Activated naive CD4-positive, alpha-beta T cell treated with Interleukin-2 at 50 U/mL for 16 hours (primary cell): ENCODE measurements around the gene INSIG2.
"Not testable (repeated sequence)": the region's sequence is repeated elsewhere in the genome, so short reads cannot be mapped to it uniquely, and the experiment has no call there.

Experiments used
- DNase-seq: peaks from one replicate; pipeline ENCODE4 v3.0.0-alpha.2; 2020

The INSIG2 gene

DNA sequence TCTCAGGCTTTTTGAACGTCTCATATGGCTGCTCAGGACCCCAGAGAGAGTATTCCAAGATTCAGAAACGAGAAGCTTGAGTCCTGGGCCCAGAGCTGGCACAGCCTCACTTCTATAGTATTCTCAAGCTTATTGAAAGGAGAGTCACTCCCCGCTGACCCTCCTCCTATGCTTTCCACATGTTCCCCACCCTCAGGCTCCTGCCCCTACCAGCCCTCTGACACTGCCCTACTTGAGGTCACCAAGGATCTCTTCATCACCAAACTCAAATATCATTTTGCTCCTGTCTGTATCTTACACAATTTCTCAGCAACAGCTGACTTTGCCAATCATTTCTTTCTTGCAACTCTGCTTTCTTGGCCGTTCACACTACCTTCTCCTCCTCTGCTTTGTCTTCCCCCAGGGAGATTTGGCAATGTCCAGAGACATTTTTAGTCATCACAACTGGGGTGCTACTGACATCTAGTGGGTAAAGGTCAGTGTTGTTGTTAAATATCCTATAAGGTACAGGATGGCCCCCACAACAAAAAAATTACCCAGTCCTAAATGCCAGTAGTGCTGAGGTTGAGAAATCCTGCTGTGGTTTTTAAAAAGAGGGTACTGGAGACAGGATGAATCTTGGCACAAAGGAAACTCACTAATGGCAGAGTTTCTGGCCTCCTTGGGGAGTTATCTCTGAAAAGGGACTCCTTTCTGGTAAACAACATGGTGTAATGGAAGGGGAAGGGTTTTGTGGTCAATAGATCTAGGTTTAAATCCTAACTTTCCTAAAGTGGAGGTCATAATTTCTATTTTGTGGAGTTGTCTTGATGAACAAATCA lies 26.9 kb upstream of the INSIG2 start:
- no peak for DNase-seq

GRCh38 chr2:118062048-118062447 lies 26.2 kb upstream of the INSIG2 start:
- DNase-seq, result no peak

GRCh38 chr2:118062669-118063068 lies 25.6 kb upstream of the INSIG2 start:
- DNase-seq, result no peak

- DNase-seq, result no peak
Observed at GRCh38 chr2:118065015-118065706, 23.1 kb upstream of the INSIG2 start.

GRCh38 chr2:118065921-118066511 lies 22.3 kb upstream of the INSIG2 start:
- no peak for DNase-seq

GRCh38 chr2:118077636-118078247 lies 10.5 kb upstream of the INSIG2 start:
- no peak for DNase-seq

DNA sequence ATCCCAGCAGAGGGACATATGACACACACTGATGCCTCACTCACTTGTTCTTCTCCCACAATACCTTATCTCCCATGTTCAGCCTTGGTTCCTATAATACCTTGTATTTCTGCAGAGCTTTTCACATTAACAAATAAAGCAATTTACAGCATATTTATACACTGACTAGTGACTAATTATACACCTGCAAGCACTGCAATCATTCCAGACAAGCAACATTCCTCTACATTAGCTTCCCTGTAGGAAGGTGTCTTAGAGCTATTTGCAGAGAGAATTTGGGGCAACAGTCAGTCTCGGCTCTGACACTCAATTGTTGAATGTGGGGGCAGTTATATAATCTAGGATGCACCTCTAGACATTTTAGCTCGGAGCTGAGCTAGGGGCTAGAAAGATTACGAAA lies 9.5 kb upstream of the INSIG2 start:
- no peak for DNase-seq

- DNase-seq, result no peak
Observed at GRCh38 chr2:118084491-118085089, 3.7 kb upstream of the INSIG2 start.

GRCh38 chr2:118085173-118086023 lies 2.9 kb upstream of the INSIG2 start:
- no peak for DNase-seq

DNA sequence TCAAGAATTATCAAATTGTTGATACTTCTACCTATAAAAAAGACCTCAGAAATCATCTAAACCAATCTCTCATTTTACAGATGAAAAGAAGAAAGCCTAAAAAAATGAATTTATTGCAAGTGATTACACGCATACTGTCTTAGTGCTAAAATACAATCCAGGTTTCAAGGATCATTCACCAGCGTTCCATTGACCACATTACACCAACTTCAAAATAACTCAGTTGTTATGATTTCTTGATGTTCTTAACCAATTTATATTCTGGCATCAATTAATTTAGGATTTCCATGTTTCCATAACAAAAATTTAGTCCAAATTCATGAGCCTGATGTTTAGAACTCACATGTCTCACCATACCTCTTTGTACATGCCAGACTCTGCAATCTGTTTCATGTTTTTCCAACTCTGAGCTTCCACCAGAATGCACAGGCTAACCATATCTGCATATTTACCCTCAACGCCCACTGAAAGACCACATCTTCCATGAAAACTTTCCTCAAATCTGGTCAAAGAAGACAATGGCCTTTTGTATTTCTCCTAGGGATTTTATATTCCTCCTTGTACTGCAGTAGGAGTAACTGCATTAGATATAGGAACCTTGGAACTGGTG lies 2.1 kb upstream of the INSIG2 start:
- DNase-seq, result no peak

- peak; percentile 31 for DNase-seq
Observed at GRCh38 chr2:118089139-118089800, 999 bp downstream of the INSIG2 start.

DNA sequence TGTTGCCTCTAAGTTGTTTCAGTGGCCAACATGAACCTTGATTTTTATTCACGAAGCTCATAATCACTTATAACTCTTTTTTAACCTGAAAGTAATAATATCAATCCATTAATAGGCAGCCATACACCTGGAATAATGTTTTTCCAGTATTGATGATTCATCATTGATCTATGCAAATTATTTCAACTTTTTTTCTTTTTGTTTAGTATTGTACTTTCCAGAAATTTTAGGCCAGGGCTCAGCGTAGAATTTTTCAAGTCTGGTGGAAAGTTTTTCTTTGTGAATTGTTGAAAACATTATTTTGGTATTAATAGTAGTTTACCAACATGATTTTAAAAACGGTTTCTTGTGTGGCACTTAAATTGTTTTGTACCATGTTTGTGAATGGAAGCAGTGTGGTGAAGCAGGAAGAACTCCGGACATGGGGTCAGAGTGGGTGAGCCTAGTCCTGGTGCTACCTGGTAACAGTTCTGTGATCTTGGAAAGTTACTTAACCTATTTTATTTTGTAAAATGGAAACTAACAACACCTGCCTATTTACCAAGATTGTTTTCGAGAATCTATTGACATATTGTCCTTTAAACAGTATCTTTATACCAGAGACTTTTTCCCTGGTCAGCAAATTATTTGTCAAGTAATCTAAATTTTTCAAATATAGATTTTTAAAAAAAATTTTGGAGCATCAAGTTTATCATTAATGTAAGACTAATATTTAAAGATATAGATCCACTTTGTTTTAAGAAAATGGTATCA lies 2.3 kb downstream of the INSIG2 start:
- no peak for DNase-seq

GRCh38 chr2:118091140-118091478 lies 2.8 kb downstream of the INSIG2 start:
- DNase-seq, result no peak

GRCh38 chr2:118091631-118092030 lies 3.4 kb downstream of the INSIG2 start:
- no peak for DNase-seq

DNA sequence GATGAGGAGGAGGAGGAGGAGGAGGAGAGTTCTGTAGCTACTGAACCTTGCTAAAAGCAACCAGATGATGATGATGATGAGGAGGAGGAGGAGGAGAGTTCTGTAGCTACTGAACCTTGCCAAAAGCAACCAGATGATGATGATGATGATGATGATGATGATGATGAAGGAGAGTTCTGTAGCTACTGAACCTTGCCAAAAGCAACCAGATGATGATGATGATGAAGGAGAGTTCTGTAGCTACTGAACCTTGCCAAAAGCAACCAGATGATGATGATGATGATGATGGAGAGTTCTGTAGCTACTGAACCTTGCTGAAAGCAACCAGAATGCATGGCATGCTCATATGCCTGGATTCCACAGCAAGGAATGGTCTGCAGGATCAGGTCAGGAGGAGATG lies 5.8 kb downstream of the INSIG2 start:
- not testable (repeated sequence) for DNase-seq

- DNase-seq, result no peak
Observed at GRCh38 chr2:118094503-118094902, 6.2 kb downstream of the INSIG2 start.

- no peak for DNase-seq
Observed at GRCh38 chr2:118095610-118096009, 7.3 kb downstream of the INSIG2 start.

- no peak for DNase-seq
Observed at GRCh38 chr2:118097657-118098056, 9.4 kb downstream of the INSIG2 start.

- DNase-seq, result no peak
Observed at GRCh38 chr2:118098307-118099030, 10.2 kb downstream of the INSIG2 start.
